GM19193 (cell line): ENCODE results near the gene DIPK1A.

Experiments
- POLR2A ChIP-seq: IDR thresholded peaks from 4 replicates; pipeline ENCODE4 v1.6.1; 2011; ENCODE audit not compliant: insufficient read depth, insufficient read length; ENCODE audit errors: extremely low read depth

DIPK1A gene

DNA sequence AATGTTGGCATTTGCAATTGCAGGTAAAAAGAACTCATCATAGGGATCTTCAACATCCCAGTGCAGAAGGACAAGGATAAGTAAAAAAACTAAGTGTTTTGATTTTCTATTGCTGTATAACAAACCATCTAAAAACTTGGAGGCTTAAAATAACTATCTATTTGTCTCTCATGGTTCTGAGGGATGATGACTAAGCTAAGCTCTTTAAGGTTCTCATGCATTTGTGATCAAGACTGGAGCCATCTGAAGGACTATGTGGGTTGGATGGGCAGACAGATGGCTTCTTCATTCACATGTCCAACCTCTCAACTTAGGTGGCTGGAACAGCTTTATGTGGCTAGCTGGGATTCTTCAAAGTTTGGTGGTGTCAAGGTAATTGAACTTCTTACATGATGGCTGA lies 78.0 kb downstream of the DIPK1A start:
- TF ChIP-seq POLR2A, result no peak

- no peak for TF ChIP-seq POLR2A
These were observed 78.4 kb downstream of the DIPK1A start for GRCh38 chr1:92882819-92883218.

- no peak for TF ChIP-seq POLR2A
These were observed 79.9 kb downstream of the DIPK1A start for GRCh38 chr1:92881391-92881790.

- TF ChIP-seq POLR2A, result no peak
These were observed 81.8 kb downstream of the DIPK1A start for GRCh38 chr1:92879316-92879968.

GRCh38 chr1:92877792-92878191 lies 83.5 kb downstream of the DIPK1A start:
- TF ChIP-seq POLR2A, result no peak

- no peak for TF ChIP-seq POLR2A
These were observed 84.1 kb downstream of the DIPK1A start for GRCh38 chr1:92877081-92877711.

- no peak for TF ChIP-seq POLR2A
These were observed 84.9 kb downstream of the DIPK1A start for GRCh38 chr1:92876351-92876750.

DNA sequence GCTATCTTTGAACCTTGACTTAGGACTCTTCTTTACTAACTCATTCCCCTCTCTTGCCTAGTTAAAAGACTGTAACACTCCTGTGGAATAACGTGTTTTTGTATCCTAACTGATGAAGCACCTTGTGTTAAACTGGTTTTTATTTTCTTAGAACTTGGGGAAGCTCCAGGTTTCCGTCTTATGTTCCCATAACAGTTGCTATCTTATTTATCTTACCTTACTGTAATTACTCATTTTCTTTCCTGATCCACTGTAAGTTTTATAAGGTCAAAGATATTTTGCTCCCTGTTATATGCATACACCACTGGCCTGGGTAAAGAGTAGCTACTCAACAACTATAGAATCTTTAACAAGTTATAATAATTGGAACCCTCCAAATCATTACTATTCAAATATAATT lies 86.3 kb downstream of the DIPK1A start:
- TF ChIP-seq POLR2A, result no peak

- no peak for TF ChIP-seq POLR2A
These were observed 88.5 kb downstream of the DIPK1A start for GRCh38 chr1:92872719-92873118.

GRCh38 chr1:92870591-92870990 lies 90.7 kb downstream of the DIPK1A start:
- TF ChIP-seq POLR2A, result no peak

DNA sequence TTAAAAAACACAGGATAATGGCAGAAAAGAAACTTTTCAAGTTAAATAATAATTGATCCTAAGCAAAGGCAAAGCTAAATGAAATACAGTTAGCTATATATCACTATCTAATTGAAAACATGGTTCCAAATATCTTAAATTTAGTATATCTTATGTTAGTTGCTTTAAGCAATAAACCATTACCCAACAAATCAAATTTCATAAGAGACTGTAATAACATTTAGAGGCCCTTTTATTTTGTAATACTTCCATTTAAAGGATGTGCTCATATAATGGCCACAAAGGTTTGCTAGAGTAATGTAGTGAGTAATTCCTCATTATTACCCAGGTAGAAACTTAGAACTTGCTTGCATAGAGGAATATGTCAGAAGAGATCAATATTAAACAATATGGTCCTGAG lies 97.1 kb downstream of the DIPK1A start:
- TF ChIP-seq POLR2A, result no peak

DNA sequence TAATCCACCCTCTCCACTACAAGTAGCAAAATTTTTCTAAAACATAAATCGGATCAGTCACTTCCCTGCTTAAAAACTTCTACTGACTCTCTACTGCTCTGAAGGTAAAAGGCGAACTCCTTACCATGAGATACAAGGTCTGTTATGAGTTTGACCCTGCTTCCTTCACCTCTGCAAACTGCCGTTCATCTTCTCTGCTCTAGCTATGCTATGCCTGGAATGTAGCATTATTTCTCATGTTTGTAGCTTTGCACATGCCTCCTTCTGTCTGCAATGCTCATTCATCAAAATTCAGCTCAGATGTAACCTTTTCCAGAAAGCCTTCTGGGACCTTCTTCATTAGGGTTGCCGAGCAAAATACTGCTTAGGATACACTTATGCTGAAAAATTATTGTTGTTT lies 98.7 kb downstream of the DIPK1A start:
- TF ChIP-seq POLR2A, result no peak

- TF ChIP-seq POLR2A, result no peak
These were observed 101.7 kb downstream of the DIPK1A start for GRCh38 chr1:92859400-92860039.

- no peak for TF ChIP-seq POLR2A
These were observed 102.5 kb downstream of the DIPK1A start for GRCh38 chr1:92858564-92859399.

DNA sequence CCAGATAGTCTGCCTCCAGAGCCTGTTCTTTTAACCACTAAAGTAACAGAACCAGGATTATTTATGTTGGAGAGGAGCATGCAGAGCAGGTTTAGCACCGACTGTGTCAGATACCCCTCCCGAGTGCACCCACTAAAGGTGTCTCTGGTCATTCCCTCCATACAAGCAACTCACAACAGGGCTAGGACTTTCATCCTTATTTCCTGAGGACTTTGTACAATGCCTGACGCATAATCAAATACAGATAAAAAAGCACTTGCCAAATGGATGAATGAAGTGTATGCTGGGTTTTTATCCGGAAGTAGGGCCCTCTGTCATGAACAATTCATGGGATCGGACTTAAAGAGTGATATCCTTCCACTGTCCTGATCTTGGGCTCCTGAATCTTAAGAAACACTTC lies 103.4 kb downstream of the DIPK1A start:
- TF ChIP-seq POLR2A, result no peak
